ENCODE data around the gene MYPOP. TPM values are rescaled to one million over a fixed set of nuclear protein-coding genes. Genes with fewer than 3 reads are reported as not detected.
A peak's percentile ranks its signal among the peaks of the same experiment; 100 is the strongest.

Gene MYPOP
- total and polyA plus RNA-seq, 9 of the 15 experiments (the other 6 are each of a cell fraction or from before 2014, with no cell fraction given) = 0.32 to 7.6 (median 1.6) TPM

GRCh38 chr19:45886427-45887199 lies 15.8 kb downstream of the MYPOP start (continued):
- TF ChIP-seq ZBTB11 (CRISPR knock-in tag; IDR thresholded peaks at IDR 0.05) (peak in 1 of 3 experiments; percentile 59; a peak in 2 of 6 replicates), RUNX1 (IDR thresholded peaks at IDR 0.05; ENCODE audit: low read depth) (no peak), ZFP1 (CRISPR knock-in tag; IDR thresholded peaks at IDR 0.05) (no peak), ZC3H11A (IDR thresholded peaks at IDR 0.05; ENCODE audit: low read depth, low read length) (no peak), NR2C1 (IDR thresholded peaks at IDR 0.05) (peak; percentile 57; the same call in 1 of the 2 replicates), NR2C1 (tag; IDR thresholded peaks at IDR 0.05) (peak; percentile 46; the same call in 1 of the 2 replicates), ZNF695 (CRISPR knock-in tag; IDR thresholded peaks at IDR 0.05) (no peak), ZNF232 (CRISPR knock-in tag; IDR thresholded peaks at IDR 0.05) (peak; percentile 79; the same call in 1 of the 2 replicates), SAP30 (IDR thresholded peaks at IDR 0.05; ENCODE audit: borderline replicate concordance, insufficient read depth, low read depth, low read length, poor library complexity, severe bottlenecking) (no peak), FOXA1 (IDR thresholded peaks at IDR 0.05; ENCODE audit: borderline replicate concordance) (no peak), ZNF75A (CRISPR knock-in tag; IDR thresholded peaks at IDR 0.05) (no peak), HDAC6 (IDR thresholded peaks at IDR 0.05; ENCODE audit: low read depth, low read length) (no peak), PTBP1 (IDR thresholded peaks at IDR 0.05; ENCODE audit: low read depth, low read length) (no peak), HDGF (IDR thresholded peaks at IDR 0.05) (peak; percentile 81; the same call in 1 of the 2 replicates), KLF13 (tag; IDR thresholded peaks at IDR 0.05; ENCODE audit: borderline replicate concordance, low read depth) (peak; percentile 33; the same call in 1 of the 2 replicates), NFRKB (IDR thresholded peaks at IDR 0.05; ENCODE audit: low read depth) (peak; percentile 68; the same call in 1 of the 2 replicates), NR3C1 (CRISPR knock-in tag; IDR thresholded peaks at IDR 0.05) (no peak), POU5F1 (IDR thresholded peaks at IDR 0.05; ENCODE audit: borderline replicate concordance, low read depth, low read length, partially characterized antibody) (no peak), E2F8 (IDR thresholded peaks at IDR 0.05; ENCODE audit: low read depth, partially characterized antibody) (peak; percentile 15), ZNF280A (IDR thresholded peaks at IDR 0.05; ENCODE audit: low read depth, partially characterized antibody) (no peak)
